Astrocyte of the cerebellum (primary cell): Measurements from ENCODE around the gene PPP2R3C.
A peak's percentile ranks its signal among the peaks of the same experiment; 100 is the strongest.

Source experiments
- DNase-seq: peaks from one replicate; pipeline ENCODE4 v3.0.0-alpha.2; 2011; ENCODE audit warnings: low read depth
- H3K4me3 ChIP-seq: 2 replicates; pipeline ENCODE4 v1.5.1; 2011; ENCODE audit warnings: mild to moderate bottlenecking, low read depth, low read length, moderate library complexity
- in situ Hi-C: cut with HindIII; loops from 2 replicates; pipeline ENCODE4 v1.10.0; 2017; ENCODE audit warnings: low sequenced_read_pairs
- TF ChIP-seq, protein P1 (sequence below): IDR thresholded peaks from 2 replicates; pipeline ENCODE4 v1.5.1; 2012; ENCODE audit warnings: low read length, low read depth, moderate library complexity, mild to moderate bottlenecking; ENCODE audit errors: missing control alignments

PPP2R3C gene

DNA sequence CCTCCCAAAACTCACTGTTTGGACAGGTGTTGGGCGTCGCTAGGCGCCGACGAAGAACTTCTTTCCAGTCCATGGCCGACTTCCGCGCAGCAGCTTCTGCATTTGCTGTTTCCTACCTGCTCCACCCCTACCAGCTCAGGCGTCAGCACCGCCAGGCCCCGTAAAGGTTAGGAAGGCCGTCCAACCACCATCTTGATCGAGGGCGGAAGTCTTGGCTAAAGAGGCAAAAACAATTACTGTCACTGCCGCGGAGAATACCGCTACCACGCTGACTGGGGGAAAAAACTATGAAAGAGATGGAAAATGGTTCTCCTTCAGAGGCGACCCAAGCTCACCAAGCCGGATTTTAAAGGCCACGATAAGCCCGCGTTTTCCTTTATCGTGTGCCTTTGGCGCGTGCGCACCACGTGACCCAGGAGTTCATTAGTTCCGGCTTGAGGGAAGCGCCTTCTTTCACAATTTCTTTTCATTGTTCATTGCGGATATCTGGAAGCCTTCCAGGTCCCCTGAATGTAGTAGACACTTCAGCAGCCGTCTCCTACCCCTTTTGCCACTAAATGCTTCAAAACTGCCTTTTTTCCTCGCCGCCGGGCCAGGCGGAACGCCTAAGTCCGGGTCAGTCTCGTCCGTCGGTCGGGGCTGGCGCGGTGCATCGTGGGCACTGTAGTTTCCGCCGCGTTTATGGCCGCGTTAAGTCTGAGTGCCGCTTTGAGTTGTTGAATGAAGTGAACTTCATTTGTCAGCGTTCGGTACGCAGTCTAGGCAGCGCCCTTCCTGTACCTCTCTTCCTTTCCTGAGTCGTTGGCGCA, at the start of gene PPP2R3C, which contains the start of gene PRORP:
Gene PPP2R3C, minus strand, starts transcription at position 104 of the 809 bp plus-strand sequence. Its CDS starts 31 bp downstream, at position 73.
Gene PRORP, plus strand, starts transcription at position 666 of the 809 bp plus-strand sequence. CDS start 694 bp downstream, outside the sequence.
- peak; percentile 86 for DNase-seq
- H3K4me3 ChIP-seq, result peak within 1 kb of the TSS; percentile 82
- TF ChIP-seq, protein P1, sequence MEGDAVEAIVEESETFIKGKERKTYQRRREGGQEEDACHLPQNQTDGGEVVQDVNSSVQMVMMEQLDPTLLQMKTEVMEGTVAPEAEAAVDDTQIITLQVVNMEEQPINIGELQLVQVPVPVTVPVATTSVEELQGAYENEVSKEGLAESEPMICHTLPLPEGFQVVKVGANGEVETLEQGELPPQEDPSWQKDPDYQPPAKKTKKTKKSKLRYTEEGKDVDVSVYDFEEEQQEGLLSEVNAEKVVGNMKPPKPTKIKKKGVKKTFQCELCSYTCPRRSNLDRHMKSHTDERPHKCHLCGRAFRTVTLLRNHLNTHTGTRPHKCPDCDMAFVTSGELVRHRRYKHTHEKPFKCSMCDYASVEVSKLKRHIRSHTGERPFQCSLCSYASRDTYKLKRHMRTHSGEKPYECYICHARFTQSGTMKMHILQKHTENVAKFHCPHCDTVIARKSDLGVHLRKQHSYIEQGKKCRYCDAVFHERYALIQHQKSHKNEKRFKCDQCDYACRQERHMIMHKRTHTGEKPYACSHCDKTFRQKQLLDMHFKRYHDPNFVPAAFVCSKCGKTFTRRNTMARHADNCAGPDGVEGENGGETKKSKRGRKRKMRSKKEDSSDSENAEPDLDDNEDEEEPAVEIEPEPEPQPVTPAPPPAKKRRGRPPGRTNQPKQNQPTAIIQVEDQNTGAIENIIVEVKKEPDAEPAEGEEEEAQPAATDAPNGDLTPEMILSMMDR, result no peak
- in situ Hi-C loops, result no loop called here

DNA sequence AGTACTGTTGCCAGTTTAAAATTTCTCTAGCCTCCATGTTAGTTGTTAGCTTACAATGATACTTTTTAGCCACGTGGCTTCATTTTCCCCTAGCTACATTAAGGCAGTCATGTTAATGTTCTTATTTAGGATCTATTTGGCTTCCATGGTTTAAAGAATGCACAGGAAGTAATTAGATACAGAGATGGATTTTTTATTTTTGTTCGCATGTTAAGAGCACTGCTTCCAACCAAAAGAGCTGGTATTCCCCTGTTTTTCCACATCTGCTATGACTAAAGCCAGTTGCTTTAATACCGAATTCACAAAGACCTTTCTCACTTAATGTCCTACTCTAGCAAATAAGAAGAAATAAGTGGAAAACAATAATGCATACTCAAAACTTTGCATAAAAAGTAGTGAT, 45.7 kb upstream of the PPP2R3C start:
- no peak overlapping the region for H3K4me3 ChIP-seq
- DNase-seq, result no peak
- TF ChIP-seq, protein P1, result no peak
- in situ Hi-C loops, result no loop called here

DNA sequence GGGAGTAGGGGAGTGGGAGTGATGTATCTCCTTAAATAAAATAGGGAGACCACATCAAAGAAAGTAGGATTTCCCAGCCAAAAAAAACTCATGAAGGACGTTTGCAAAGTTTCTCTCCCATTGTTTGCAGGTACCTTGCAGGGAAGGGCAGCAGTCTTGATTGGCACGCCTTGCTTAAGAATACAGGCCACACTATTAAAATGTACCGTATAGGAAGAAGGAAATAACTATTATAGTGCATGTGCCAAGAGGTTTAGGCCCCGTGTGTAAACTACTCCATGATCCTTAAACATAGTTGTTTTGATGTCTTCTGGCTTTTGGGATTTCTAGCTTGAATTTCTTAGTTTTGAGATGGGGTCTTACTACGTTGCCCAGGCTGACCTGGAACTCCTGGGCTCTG, 43.1 kb upstream of the PPP2R3C start:
- DNase-seq, result no peak
- TF ChIP-seq, protein P1, result no peak
- in situ Hi-C loops, result no loop called here
- no peak overlapping the region for H3K4me3 ChIP-seq

DNA sequence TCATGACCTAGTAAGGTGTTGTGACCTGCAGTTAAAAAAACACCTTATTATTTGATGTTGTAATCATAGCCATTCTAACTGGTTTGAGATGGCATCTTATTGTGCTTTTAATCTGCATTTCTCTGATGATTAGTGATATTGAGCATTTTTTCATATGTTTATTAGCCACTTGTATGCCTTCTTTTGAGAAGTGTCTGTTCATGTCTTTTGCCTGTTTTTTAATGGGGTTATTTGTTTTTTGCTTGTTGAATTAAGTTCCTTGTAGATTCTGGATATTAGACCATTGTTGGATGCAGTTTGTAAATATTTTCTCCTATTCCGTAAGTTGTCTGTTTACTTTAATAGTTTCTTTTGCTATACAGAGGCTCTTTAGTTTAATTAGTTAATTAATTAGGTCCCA, 41.6 kb upstream of the PPP2R3C start:
- no peak for DNase-seq
- no peak overlapping the region for H3K4me3 ChIP-seq
- in situ Hi-C loops, result no loop called here
- TF ChIP-seq, protein P1, result no peak

DNA sequence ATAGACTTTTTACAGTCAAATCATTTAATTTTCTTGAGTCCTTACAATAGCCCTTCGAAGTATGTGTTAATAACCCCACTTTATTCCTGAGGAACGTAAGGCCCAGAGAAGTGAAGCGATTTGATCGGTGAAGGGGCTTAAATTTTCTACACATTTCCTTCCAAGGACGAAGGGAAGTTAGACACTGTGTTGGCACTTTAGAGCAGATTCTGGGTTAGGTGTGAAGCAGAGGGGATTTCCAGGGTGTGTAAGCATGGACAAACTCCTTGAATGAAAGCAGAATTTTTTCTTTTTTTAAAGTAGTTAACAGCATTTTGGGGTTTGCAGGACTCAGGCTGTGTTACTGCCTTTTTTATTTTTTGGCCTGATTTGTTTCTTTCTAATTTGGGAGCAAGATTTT, 39.4 kb upstream of the PPP2R3C start:
- in situ Hi-C loops, result no loop called here
- TF ChIP-seq, protein P1, result no peak
- H3K4me3 ChIP-seq, result no peak overlapping the region
- DNase-seq, result no peak

DNA sequence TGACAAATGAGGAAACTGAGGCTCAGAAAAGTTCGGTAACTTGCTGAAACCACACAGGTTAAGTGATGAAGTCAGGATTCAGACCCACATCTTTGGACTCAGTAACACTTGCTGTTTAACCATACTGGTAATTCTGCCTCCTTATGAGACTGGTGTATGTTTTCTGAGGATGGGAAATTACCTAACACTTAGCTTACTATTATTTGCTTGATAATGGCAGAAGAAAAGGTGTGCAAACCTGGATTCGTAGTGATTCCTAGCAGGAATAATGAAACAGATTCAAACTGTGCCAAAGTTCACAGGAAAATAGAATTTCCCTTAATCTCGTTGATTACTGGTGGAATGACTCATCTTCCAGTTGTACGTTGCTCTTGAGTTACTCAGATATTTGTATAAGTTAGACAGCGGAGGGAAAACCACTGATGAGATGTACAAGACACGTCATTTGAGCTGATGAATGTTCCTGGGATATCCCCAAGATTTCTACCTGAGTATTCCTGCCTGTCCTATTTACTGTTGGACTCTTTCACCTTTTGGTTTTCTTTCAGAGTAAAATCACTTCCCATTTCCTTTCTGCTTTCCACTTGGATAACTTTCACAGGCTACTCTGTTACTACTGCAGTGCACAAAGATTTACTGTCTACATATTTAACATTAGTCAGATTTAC, 38.1 kb upstream of the PPP2R3C start:
- peak; percentile 67 for DNase-seq
- in situ Hi-C loops, result no loop called here
- no peak overlapping the region for H3K4me3 ChIP-seq
- TF ChIP-seq, protein P1, result no peak
